Stimulated activated CD4-positive, alpha-beta T cell treated with anti-CD3 and anti-CD28 coated beads, Interleukin-12 subunit alpha, Interleukin-12 subunit beta, amount 100 ng/mL, for 24 hours (primary cell): ENCODE results near the gene CNIH2.
A peak's percentile ranks its signal among the peaks of the same experiment; 100 is the strongest.
"Not testable (repeated sequence)": the region's sequence is repeated elsewhere in the genome, so short reads cannot be mapped to it uniquely, and the experiment has no call there.

Source experiments
- DNase-seq, 2 experiments: peaks; one replicate each; pipeline ENCODE4 v3.0.0-alpha.2; 2020; ENCODE audit warnings: low read depth in 2 of 2

CNIH2 gene

DNA sequence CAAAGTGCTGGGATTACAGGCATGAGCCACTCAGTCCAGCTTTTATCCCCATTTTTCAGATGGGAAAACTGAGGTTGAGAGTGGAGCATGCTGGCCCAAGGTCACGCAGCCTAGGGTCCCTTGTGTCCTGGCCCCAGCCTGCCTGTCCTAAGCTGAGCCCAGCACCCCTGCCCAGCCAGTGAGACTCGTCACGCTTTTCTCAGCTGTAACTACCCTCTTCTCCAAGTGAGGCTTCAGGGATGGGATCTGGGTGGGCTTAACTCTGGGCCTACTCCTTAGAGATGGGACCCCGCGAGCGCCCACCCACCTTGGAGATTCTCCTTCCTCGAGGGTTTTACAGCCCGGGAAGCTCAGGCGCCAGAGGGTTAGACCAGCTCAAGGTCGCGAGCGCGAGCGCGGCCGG, 13.3 kb downstream of the CNIH2 start:
- DNase-seq, result no peak

DNA sequence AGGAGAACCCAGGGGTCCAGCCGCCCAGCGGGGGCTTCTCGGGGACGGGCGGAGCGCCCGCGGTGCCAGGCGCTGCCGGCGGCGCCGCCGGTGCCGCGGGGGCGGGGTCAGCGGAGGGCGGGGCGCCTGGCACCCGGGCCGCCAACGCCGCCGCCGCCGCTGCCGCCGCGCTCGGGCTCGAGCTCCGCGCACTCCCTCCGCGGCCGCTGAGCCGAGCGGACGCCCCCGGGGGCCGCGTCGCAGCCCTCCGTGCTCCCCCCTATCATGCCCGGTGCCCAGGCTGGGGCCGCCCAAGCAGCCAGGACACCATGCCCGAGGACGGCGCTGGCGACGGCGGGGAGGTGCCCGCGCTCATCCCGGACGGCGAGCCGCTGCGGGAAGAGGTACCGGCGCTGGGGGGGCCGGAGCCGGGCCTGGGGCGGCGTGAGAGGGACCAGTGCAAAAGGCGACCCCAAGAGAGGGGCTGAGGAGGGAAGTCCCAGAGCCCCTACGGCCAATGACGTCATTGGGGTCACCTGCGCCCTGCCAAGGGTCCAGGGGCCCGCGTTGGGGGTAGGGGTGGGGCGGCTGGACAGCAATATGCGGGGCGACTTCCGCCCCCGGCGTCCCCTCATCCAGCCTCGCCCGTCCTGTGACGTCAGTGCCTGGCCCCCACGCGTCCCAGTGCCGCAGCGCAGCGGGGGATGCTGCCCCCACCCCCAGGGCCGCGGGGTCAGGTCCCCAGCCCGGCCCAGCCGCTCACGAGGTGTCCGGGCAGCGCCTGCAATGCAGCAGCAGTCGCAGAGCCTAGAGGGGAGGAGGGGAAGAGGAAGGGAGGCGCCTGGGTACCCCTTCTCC, 13.9 kb downstream of the CNIH2 start, which contains the start of gene TMEM151A:
Gene TMEM151A (plus strand): TSS at position 189 of the 837 bp plus-strand sequence. CDS start 120 bp downstream, at position 309.
- no peak for DNase-seq

DNA sequence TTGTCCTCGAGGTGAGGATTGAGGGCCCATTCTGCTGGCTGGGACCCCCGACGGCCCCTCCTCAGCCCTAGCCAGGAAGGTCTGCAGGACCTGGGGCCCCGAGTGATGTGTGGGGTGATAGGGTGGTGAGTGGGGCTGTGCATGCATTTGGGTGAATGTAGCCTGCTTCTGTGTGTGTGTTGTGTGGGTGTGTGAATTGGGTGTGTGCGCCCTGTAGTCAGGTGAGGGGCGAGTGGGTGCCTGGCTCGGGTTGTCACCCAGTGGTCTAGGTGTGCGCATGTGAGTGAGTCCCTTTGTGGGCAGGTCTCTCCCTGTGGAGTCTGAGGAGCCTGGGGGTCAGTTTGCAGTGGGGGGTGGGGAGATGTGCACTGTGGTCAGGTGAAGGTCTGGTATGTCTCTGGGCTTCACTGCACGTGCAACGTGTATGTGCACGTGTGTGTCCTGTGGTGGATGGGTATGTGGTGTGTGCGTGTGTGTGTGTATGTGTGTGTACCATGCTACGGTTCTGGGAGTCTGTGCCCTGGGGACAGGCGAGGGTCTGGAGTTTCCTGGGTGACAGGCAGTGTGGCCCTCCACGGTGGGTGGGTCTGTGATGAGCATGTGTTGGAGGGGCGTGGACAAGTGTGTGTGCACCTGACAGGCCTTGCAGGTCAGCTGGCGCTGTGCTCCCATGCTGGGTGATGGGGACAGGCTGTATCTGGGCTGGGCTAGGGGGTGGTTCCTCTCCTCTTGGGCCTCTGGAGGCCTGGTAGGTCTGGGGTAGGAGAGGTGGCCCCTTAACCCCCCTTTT, 14.8 kb downstream of the CNIH2 start:
- no peak for DNase-seq

GRCh38 chr11:66293352-66293751, 15.4 kb downstream of the CNIH2 start:
- no peak for DNase-seq

GRCh38 chr11:66293777-66294625, 16.0 kb downstream of the CNIH2 start:
- no peak for DNase-seq

GRCh38 chr11:66294626-66295620, 16.9 kb downstream of the CNIH2 start:
- DNase-seq, result no peak

- DNase-seq, result no peak
Measured at GRCh38 chr11:66297610-66298009, 19.6 kb downstream of the CNIH2 start.

- no peak for DNase-seq
Measured at GRCh38 chr11:66299186-66299585, 21.2 kb downstream of the CNIH2 start.

DNA sequence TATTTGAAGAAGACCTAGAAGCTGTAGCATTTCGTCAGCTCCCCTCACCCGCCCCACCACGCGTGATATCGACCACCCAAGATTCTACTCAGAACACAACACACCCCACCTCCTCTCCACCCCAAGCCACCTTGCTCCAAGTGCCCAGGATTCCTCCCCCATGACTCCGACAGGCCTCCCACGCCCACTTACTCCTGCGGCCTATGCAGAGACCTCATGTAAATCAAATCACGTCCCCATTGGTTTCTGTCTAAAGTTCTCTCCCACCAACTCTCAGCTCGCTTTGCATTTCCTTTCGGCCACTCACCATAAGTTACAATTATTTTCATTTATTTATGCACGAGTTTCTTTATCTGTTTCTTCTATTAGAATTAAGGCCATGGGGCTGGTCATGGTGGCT, 24.7 kb downstream of the CNIH2 start:
- DNase-seq, result no peak

DNA sequence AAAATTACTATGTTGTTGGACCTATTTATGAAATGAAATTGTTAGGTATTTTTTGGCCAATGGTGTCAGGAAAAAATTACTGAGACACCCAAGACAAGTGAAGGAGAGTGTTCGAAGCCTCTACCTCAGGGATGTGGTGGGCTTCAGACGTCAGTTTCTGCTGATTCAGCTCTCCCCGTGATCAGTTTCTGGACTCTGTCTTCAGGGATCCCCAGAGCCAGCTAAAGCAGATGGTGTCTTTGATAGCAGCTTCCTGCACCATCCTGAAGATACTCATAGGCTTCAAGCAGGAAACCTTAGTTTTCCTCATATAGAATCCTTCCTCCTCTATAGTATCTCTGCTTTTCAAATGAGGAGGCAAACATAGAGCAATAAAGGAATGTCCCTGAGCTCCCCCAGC, 31.5 kb downstream of the CNIH2 start:
- no peak for DNase-seq

GRCh38 chr11:66310324-66310723, 32.3 kb downstream of the CNIH2 start:
- DNase-seq, result no peak

DNA sequence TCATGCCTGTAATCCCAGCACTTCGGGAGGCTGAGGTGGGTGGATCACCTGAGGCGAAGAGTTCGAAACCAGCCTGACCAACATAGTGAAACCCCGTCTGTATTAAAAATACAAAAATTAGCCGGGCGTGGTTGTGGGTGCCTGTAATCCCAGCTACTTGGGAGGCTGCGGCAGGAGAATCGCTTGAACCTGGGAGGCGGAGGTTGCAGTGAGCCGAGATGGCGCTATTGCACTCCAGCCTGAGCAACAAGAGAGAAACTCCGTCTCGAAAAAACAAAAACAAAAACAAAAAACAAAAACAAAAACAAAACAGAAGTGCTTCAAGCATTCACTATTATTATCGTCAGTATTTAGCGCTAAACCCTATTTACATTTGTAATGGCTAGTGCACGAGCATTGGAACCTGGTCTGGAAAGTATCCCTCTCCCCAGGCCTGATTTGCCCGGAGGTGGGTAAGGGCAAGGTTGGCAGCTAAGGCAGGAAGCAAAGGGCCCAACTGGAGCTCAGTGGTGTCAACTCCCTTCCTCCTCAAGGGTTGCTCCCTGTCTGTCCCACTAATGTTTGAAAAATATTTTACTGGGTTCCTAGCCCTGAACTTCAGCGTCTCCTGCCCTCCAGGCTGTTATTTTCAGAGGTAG, 32.9 kb downstream of the CNIH2 start:
- not testable (repeated sequence) for DNase-seq

- DNase-seq, result no peak
Measured at GRCh38 chr11:66311470-66311964, 33.5 kb downstream of the CNIH2 start.

DNA sequence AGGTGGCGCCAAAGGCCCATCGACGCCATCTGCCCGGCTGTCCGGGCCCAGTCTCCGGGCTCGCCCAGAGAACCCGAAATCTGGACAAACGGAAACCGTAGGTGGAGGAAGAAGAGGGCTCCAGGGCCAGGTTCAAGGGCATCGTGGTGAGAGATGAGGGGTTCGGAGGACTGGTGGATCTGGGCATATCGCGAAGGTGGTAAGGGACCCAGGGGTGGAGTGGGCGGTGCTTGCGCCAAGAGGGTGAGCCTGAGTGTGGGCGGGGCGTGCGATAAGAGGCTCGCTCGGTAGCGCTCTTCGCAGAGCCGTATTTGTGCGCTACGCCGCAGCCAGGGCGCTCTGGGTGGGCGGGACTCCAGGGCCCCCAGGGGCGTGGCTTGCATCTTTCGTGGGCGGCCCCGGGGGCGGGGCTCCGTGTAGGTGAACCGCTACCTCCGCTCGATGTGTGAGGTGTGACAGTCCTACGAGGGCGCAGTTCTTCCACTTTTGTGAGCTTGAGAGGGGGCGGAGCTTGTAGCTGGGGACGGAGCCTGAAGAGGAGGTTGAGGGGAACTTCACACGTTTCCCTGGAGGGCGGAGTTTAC, 34.1 kb downstream of the CNIH2 start:
- DNase-seq, result peak; percentile 90 to 91

- peak; percentile 90 to 92 for DNase-seq
Measured at GRCh38 chr11:66312549-66313320, 34.8 kb downstream of the CNIH2 start.

DNA sequence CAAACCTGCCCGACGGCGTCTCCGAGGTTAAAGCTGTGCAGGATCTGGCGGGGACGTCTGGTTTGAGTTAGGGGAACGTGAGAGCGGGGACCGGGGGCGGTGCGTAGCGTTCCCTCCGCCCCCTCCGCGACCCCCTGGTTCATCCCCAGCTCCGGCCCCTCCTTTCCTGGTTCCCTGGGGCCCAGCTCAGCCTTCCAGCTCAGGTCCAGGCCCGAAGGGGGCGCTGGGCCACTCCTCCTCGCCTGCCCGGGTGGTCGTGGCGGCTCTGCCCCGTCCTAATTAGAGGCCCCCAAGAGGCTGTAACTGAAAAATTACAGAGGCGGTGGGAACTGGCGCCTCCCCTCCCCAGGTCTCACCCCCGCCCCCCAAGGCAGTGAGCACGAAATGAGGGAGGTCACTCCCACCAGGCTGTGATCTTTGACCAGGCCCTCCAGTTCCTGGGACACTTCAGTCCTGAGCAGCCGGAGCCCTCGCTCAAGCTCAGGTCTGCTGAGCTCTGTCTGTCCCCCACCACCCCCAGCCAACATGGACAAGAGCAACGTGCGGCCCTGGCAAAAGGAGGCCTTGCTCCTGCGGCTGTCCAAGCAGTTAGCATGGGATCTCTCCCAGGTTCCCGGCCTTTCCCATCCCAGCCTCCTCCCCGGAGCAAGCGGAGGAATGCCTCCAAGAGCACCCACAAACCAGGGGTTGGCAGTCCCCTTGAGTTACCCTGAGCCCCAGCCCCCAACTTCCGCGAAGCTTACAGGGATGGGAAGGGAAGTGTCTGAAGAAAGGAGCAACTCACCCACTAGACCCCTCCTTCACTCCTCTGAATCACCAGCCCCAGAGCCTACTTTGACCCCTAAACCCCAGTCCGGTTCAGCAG, 35.6 kb downstream of the CNIH2 start:
- DNase-seq, result no peak

- DNase-seq, result no peak
Measured at GRCh38 chr11:66314186-66314501, 36.2 kb downstream of the CNIH2 start.
